WTC11 (cell line): ENCODE measurements around the gene EXOSC7. TPM values are rescaled to one million over a fixed set of nuclear protein-coding genes. Genes with fewer than 3 reads are reported as not detected.

ENCODE experiments used
- ATAC-seq: fragments of 200-7000 bp; cut with Tn5 transposase; 2 replicates; pipeline ENCODE4 v1.10.0; 2021; ENCODE audit warnings: mild to moderate bottlenecking, moderate library complexity
- CTCF ChIA-PET: fragments of 300-600 bp; sonication (Branson Sonifier 250); formaldehyde crosslinking; loops from one replicate; lab custom pipeline; 2021; ENCODE audit warnings: antibody characterized with exemption; lab: Charles Lee
- POLR2A ChIA-PET: fragments of 350-600 bp; sonication (Branson Sonifier 250); formaldehyde crosslinking; loops from one replicate; lab custom pipeline; 2021; ENCODE audit warnings: antibody characterized with exemption; lab: Charles Lee
- DNase-seq: peaks from one replicate; pipeline ENCODE4 v3.0.0; 2021; ENCODE audit warnings: low spot score
- H3K27ac Mint-ChIP-seq: 2 replicates; pipeline ENCODE4 v1.8.0; 2021; ENCODE audit warnings: mixed read lengths
- H3K27me3 Mint-ChIP-seq: 2 replicates; pipeline ENCODE4 v1.8.0; 2021; ENCODE audit warnings: low read depth, mild to moderate bottlenecking, moderate library complexity, mixed read lengths
- H3K36me3 Mint-ChIP-seq: 2 replicates; pipeline ENCODE4 v1.8.0; 2021; ENCODE audit warnings: mixed read lengths
- H3K4me1 Mint-ChIP-seq: 2 replicates; pipeline ENCODE4 v1.8.0; 2022; ENCODE audit warnings: mixed read lengths
- H3K4me3 Mint-ChIP-seq: 2 replicates; pipeline ENCODE4 v1.8.0; 2021; ENCODE audit warnings: mild to moderate bottlenecking, moderate library complexity, mixed read lengths
- H3K9me3 Mint-ChIP-seq: 2 replicates; pipeline ENCODE4 v1.8.0; 2021; ENCODE audit warnings: mixed read lengths
- ARID4B ChIP-seq: sonication (generic); formaldehyde crosslinking; IDR thresholded peaks from 2 replicates; pipeline ENCODE4 v1.8.0; 2023; ENCODE audit warnings: missing genetic modification reagents, mild to moderate bottlenecking, borderline replicate concordance
- ATF1 ChIP-seq: sonication (generic); formaldehyde crosslinking; IDR thresholded peaks from 2 replicates; pipeline ENCODE4 v1.8.1; 2023; ENCODE audit warnings: mild to moderate bottlenecking, moderate library complexity, missing genetic modification reagents
- CBFB ChIP-seq: sonication (generic); formaldehyde crosslinking; IDR thresholded peaks from 2 replicates; pipeline ENCODE4 v1.8.1; 2022; ENCODE audit warnings: mild to moderate bottlenecking, low read depth, missing genetic modification reagents
- ERG ChIP-seq: fragments of 250-450 bp; sonication (Bioruptor Pico); IDR thresholded peaks from 2 replicates; pipeline ENCODE4 v1.8.0; 2021; ENCODE audit warnings: mild to moderate bottlenecking
- ESRRA ChIP-seq: sonication (generic); formaldehyde crosslinking; IDR thresholded peaks from 2 replicates; pipeline ENCODE4 v1.8.1; 2022; ENCODE audit warnings: mild to moderate bottlenecking, missing genetic modification reagents, borderline replicate concordance
- ETV6 ChIP-seq: sonication (generic); formaldehyde crosslinking; IDR thresholded peaks from 2 replicates; pipeline ENCODE4 v1.8.1; 2022; ENCODE audit warnings: mild to moderate bottlenecking, missing genetic modification reagents
- FOXP1 ChIP-seq: sonication (generic); formaldehyde crosslinking; IDR thresholded peaks from 2 replicates; pipeline ENCODE4 v1.8.0; 2022; ENCODE audit warnings: missing genetic modification reagents, mild to moderate bottlenecking, moderate library complexity, borderline replicate concordance
- GABPB1 ChIP-seq: sonication (generic); formaldehyde crosslinking; IDR thresholded peaks from 2 replicates; pipeline ENCODE4 v1.8.1; 2023; ENCODE audit warnings: mild to moderate bottlenecking, missing genetic modification reagents
- HMGA2 ChIP-seq: fragments of 250-450 bp; sonication (Bioruptor Pico); IDR thresholded peaks from 2 replicates; pipeline ENCODE4 v1.4.0; 2021; ENCODE audit warnings: mild to moderate bottlenecking, moderate library complexity
- JAZF1 ChIP-seq: fragments of 250-450 bp; sonication (Bioruptor Pico); IDR thresholded peaks from 2 replicates; pipeline ENCODE4 v1.9.0; 2021; ENCODE audit warnings: moderate library complexity, mild to moderate bottlenecking, inconsistent platforms
- NR2C2 ChIP-seq: sonication (generic); formaldehyde crosslinking; IDR thresholded peaks from 2 replicates; pipeline ENCODE4 v1.8.0; 2022; ENCODE audit warnings: mild to moderate bottlenecking, missing genetic modification reagents
- PREB ChIP-seq: sonication (generic); formaldehyde crosslinking; IDR thresholded peaks from 2 replicates; pipeline ENCODE4 v1.8.1; 2022; ENCODE audit warnings: mild to moderate bottlenecking, missing genetic modification reagents, moderate library complexity, borderline replicate concordance
- TCF7 ChIP-seq: sonication (generic); formaldehyde crosslinking; IDR thresholded peaks from 2 replicates; pipeline ENCODE4 v1.8.0; 2022; ENCODE audit warnings: mild to moderate bottlenecking, low read depth, missing genetic modification reagents, moderate library complexity
- ZNF232 ChIP-seq: sonication (generic); formaldehyde crosslinking; IDR thresholded peaks from 2 replicates; pipeline ENCODE4 v1.8.0; 2022; ENCODE audit warnings: mild to moderate bottlenecking, missing genetic modification reagents
- ZNF263 ChIP-seq: sonication (generic); formaldehyde crosslinking; IDR thresholded peaks from 2 replicates; pipeline ENCODE4 v1.8.1; 2022; ENCODE audit warnings: low read depth, mild to moderate bottlenecking, moderate library complexity, missing genetic modification reagents
- ZNF281 ChIP-seq: sonication (generic); formaldehyde crosslinking; IDR thresholded peaks from 2 replicates; pipeline ENCODE4 v1.8.0; 2023; ENCODE audit warnings: mild to moderate bottlenecking, missing genetic modification reagents
- ZNF416 ChIP-seq: fragments of 250-450 bp; sonication (Bioruptor Pico); IDR thresholded peaks from 2 replicates; pipeline ENCODE4 v1.9.0; 2021; ENCODE audit warnings: mild to moderate bottlenecking, inconsistent platforms
- ZNF423 ChIP-seq: fragments of 250-450 bp; sonication (Bioruptor Pico); IDR thresholded peaks from 2 replicates; pipeline ENCODE4 v2.1.2; 2022; ENCODE audit warnings: mild to moderate bottlenecking, moderate library complexity
- total RNA-seq: library from RNA; stranded (reverse); gene quantifications from 3 replicates; pipeline ENCODE4 v1.2.3, GENCODE V29; 2021

Gene EXOSC7
- total RNA-seq, 1 experiment from 2014 or later: 85.7 TPM

- TF ChIP-seq FOXP1 (no peak), JAZF1 (CRISPR knock-in tag) (no peak), ATF1 (CRISPR knock-in tag) (no peak), PREB (CRISPR knock-in tag) (no peak), ESRRA (CRISPR knock-in tag) (no peak), HMGA2 (CRISPR knock-in tag) (no peak), ZNF263 (CRISPR knock-in tag) (no peak), TCF7 (CRISPR knock-in tag) (no peak), ERG (CRISPR knock-in tag) (no peak), GABPB1 (CRISPR knock-in tag) (no peak)
Measured at GRCh38 chr3:44926921-44927320, 49.1 kb upstream of the EXOSC7 start (continued).

- no peak overlapping the region for H3K4me3 Mint-ChIP-seq
- ATAC-seq: no peak; the same call in 1 of the 2 replicates
- no peaks in the 10 kb centered on the region for H3K27me3 Mint-ChIP-seq
Measured at GRCh38 chr3:44927371-44927770, 48.7 kb upstream of the EXOSC7 start.

More at GRCh38 chr3:44927371-44927770, 48.7 kb upstream of the EXOSC7 start:
- no peak for DNase-seq
- TF ChIP-seq CBFB (CRISPR knock-in tag): no peak
- TF ChIP-seq ZNF232 (CRISPR knock-in tag): no peak
- no peak for TF ChIP-seq ZNF281 (CRISPR knock-in tag)
- TF ChIP-seq ARID4B (CRISPR knock-in tag): no peak
- TF ChIP-seq NR2C2 (CRISPR knock-in tag): no peak
- no peak for TF ChIP-seq ETV6 (CRISPR knock-in tag)
- TF ChIP-seq ZNF416 (CRISPR knock-in tag): no peak
- no peak for TF ChIP-seq ZNF423
- Mint-ChIP-seq H3K36me3 (peaks cover 19% of the 10 kb centered on the region), H3K9me3 (no peaks in the 10 kb centered on the region), H3K4me1 (no peaks in the 10 kb centered on the region), H3K27ac (no peak overlapping the region)
- CTCF ChIA-PET: interaction anchor here (1.1 to 1.9 kb wide), 3 partner anchors 13 to 15 kb away, joined by 3 to 16 read pairs (median 4); no protein-coding TSS in a partner anchor
- POLR2A ChIA-PET: no interaction called here
